Measurements from ENCODE around the gene BCAR1.

DNA sequence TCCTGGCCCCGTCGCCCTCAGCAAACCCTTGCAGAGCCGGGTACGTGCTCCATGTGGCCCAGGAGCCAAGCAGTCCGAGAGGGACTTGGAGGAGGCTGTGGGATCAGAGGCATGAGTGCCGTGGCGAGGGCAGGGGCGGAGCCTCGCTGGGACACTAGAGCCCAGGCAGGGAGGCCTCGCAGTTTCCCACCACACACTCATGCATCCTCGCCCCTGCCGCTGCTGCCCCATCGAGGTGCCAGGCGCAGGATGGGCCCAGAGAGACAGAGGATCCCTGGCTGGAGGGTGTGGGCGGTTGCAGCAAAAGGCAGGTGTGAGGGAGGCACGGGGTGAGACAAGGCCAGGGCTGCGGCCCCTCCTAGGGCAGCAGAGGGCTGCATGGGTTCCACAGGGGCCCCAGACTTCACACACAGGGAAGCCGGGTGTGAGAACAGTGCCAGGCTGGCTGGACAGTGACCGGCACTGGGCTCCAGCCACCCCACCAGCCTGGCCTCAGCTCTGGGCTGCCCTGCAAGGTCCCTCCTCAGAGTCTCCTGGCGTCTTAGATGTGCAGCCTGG is 7.7 kb downstream of the BCAR1 start:
- no peak for TF ChIP-seq EZH2 (IDR thresholded peaks at IDR 0.05)
- TF ChIP-seq POLR2AphosphoS5 (IDR thresholded peaks at IDR 0.05; ENCODE audit: borderline replicate concordance, low read depth, low read length) = no peak
